GM23248 (cell line): ENCODE measurements around the gene GOLGA6L2. TPM values are rescaled to one million over a fixed set of nuclear protein-coding genes. Genes with fewer than 3 reads are reported as not detected.

Source experiments
- DNase-seq: peaks from one replicate; pipeline ENCODE4 v3.0.0-alpha.2; 2015
- H2AFZ ChIP-seq: fragments of 200-600 bp; sonication (generic); 2 replicates; pipeline ENCODE4 v1.6.1; 2016; ENCODE audit warnings: antibody characterized with exemption
- H3F3A ChIP-seq: fragments of 200-600 bp; sonication (generic); 2 replicates; pipeline ENCODE4 v1.6.1; 2016; ENCODE audit warnings: mild to moderate bottlenecking, antibody characterized with exemption, mixed run types; ENCODE audit not compliant: insufficient read depth
- H3K27ac ChIP-seq: fragments of 200-600 bp; sonication (generic); 2 replicates; pipeline ENCODE4 v1.5.1; 2016; ENCODE audit warnings: mild to moderate bottlenecking
- H3K27me3 ChIP-seq: fragments of 200-600 bp; sonication (generic); replicated peaks from 2 replicates; pipeline ENCODE4 v1.6.1; 2016; ENCODE audit warnings: mild to moderate bottlenecking; ENCODE audit not compliant: insufficient read depth
- H3K36me3 ChIP-seq: fragments of 200-600 bp; sonication (generic); 2 replicates; pipeline ENCODE4 v1.6.1; 2016; ENCODE audit warnings: low read depth, mild to moderate bottlenecking
- H3K4me1 ChIP-seq: fragments of 200-600 bp; sonication (generic); 2 replicates; pipeline ENCODE4 v1.6.1; 2016; ENCODE audit warnings: mild to moderate bottlenecking; ENCODE audit not compliant: insufficient read depth
- H3K4me2 ChIP-seq: fragments of 200-600 bp; sonication (generic); one replicate; pipeline ENCODE4 v1.6.1; 2016; ENCODE audit warnings: mild to moderate bottlenecking; ENCODE audit not compliant: unreplicated experiment
- H3K4me3 ChIP-seq: fragments of 200-600 bp; sonication (generic); 2 replicates; pipeline ENCODE4 v1.5.1; 2016; ENCODE audit warnings: mild to moderate bottlenecking
- H3K79me2 ChIP-seq: fragments of 200-600 bp; sonication (generic); 2 replicates; pipeline ENCODE4 v1.6.1; 2016; ENCODE audit warnings: mild to moderate bottlenecking; ENCODE audit not compliant: insufficient read depth
- H3K9ac ChIP-seq: fragments of 200-600 bp; sonication (generic); 2 replicates; pipeline ENCODE4 v1.6.1; 2016; ENCODE audit warnings: mild to moderate bottlenecking
- H3K9me2 ChIP-seq: fragments of 200-600 bp; sonication (generic); 2 replicates; pipeline ENCODE4 v1.6.1; 2016; ENCODE audit warnings: mixed run types, mild to moderate bottlenecking, moderate library complexity; ENCODE audit not compliant: insufficient read depth
- H3K9me3 ChIP-seq: fragments of 200-600 bp; sonication (generic); one replicate; pipeline ENCODE4 v1.6.1; 2017; ENCODE audit warnings: low read depth
- H4K20me1 ChIP-seq: fragments of 200-600 bp; sonication (generic); 2 replicates; pipeline ENCODE4 v1.6.0; 2016; ENCODE audit not compliant: insufficient read depth
- EZH2 ChIP-seq: fragments of 200-600 bp; sonication (generic); IDR thresholded peaks from 2 replicates; pipeline ENCODE4 v1.6.1; 2018; ENCODE audit warnings: antibody characterized with exemption, mild to moderate bottlenecking; ENCODE audit not compliant: insufficient read depth, poor library complexity, severe bottlenecking
- EZH2phosphoT487 ChIP-seq: fragments of 200-600 bp; sonication (generic); IDR thresholded peaks from 2 replicates; pipeline ENCODE4 v1.6.1; 2018; ENCODE audit warnings: antibody characterized with exemption, moderate library complexity, mild to moderate bottlenecking, low read depth; ENCODE audit not compliant: insufficient read depth
- WGBS, 2 experiments: methylation state at CpG; one replicate each; pipeline ENCODE4 v1.1.6; 2015 to 2017; ENCODE audit warnings: low lambda C conversion rate in 2 of 2, low coverage in 1 of 2; ENCODE audit errors: missing lambda C conversion rate in 2 of 2; 5-methylcytosine and 5-hydroxymethylcytosine counted together
- in situ Hi-C: fragments of 300-500 bp; cut with MboI; formaldehyde crosslinking; loops from 2 replicates; pipeline ENCODE4 v1.15.0; 2020
- polyA plus RNA-seq: library from polyadenylated mRNA; unstranded; fragments of >200 nt; fragmentation: Nextera tagmentation; extraction: Ambion mirVana; gene quantifications from 2 replicates; pipeline ENCODE4 v1.2.1, GENCODE V29; 2016
- total RNA-seq: library from RNA; depleted of rRNA; stranded (reverse); fragments of >200 nt; shearing (Covaris generic); gene quantifications from 2 replicates; pipeline ENCODE4 v1.2.3, GENCODE V29; 2014

Gene GOLGA6L2
- total and polyA plus RNA-seq, 2 experiments from 2014 or later, result not detected

DNA sequence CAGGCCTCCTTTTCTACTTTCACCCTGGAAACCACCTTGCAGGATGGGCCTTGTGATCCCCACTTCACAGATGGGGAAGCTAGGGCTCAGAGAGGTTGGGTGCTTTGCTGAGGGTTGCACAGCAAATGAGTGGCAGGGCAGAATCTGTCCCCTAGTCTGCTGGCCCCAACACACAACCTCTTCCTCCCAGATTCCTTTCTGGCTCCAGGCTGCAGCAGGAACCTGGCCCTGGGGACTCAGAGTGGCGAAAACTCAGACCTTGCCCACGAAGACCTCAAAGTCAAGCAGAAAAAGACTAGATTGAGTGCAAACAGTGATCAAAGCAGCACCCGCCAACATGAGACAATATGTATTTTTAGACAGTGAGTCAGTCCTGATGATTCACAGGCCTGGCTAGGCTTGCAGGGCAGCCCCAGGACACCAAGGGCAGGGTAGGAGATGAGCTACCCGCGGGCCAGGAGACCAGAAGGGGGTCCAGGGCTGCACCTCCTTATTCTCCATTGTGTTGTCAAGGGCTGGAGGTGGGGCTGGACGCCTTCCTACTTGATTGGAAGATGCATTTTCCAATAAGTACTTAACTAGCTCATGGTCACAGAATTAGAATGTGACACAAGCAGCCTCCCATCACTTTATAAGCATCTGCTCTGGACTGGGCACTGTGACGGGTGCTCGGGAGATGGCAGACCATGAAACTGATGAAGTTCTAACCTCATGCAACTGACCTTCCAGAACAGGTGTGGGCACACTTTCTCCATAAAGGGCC is 23.9 kb downstream of the GOLGA6L2 start:
- Histone ChIP-seq H3K4me2 (no peak overlapping the region), H3K27me3 (no peaks in the 10 kb centered on the region), H3K79me2 (no peaks in the 10 kb centered on the region), H2AFZ (no peak overlapping the region), H3K9ac (no peak overlapping the region), H3K27ac (no peak overlapping the region), H3K9me2 (no peaks in the 10 kb centered on the region), H3F3A (no peaks in the 10 kb centered on the region), H3K4me3 (no peak overlapping the region), H3K9me3 (no peaks in the 10 kb centered on the region), H4K20me1 (no peaks in the 10 kb centered on the region), H3K36me3 (no peaks in the 10 kb centered on the region), H3K4me1 (peaks cover 6% of the 10 kb centered on the region; the same call in 1 of the 2 replicates)
- in situ Hi-C loops, result no loop called here
- WGBS, 2 experiments, result 20 to 24% methylated on average over 8 of the region's 8 CpGs
- TF ChIP-seq EZH2 (no peak), EZH2phosphoT487 (no peak)
- DNase-seq, result peak; percentile 28

DNA sequence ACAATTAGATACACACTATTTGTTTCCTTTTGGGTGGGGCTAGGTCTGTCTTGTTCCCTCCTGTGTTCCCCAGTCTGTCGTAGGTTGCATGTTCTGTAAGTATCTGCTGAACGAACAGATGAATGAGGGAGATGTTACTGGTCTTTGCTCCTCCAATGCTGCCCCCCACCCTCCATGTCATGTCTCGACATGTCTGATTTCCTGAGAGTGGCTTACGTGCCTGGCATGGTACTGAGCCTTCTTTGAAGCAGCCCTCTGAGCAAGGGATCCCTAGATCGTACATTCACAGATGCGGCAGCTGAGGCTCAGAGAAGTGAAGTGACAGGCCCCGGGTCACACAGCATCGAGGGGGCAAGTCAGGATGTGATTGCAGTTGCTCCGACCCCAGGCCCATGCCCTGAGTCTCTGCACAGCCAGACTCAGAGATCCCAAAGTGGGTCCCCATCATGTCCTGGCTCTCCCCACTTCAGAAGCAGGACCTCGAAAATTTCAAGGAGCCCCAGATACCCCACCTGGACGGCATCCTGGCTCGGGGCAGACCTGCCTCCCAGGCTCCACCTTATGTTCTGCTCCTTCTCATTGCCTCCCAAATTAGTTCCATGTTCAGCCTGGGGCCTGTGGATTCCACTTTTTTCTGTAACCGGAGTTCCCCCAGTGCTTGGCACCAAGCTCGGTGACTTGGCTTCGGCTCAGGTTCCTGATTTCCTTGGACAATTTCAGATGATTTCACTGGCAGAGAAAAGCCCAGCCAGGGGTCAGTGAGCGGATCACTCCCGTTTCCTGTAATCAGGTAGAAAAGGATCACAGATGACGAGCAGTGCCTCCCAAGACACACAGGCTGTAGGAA is 24.7 kb downstream of the GOLGA6L2 start:
- Histone ChIP-seq H3K4me2 (no peak overlapping the region), H3K79me2 (no peaks in the 10 kb centered on the region), H2AFZ (no peak overlapping the region), H3K27me3 (no peaks in the 10 kb centered on the region), H3F3A (no peaks in the 10 kb centered on the region), H3K27ac (no peak overlapping the region), H3K9me2 (no peaks in the 10 kb centered on the region), H3K4me3 (no peak overlapping the region), H3K36me3 (no peaks in the 10 kb centered on the region), H3K4me1 (peaks cover 6% of the 10 kb centered on the region; the same call in 1 of the 2 replicates), H3K9me3 (no peaks in the 10 kb centered on the region), H3K9ac (no peak overlapping the region), H4K20me1 (no peaks in the 10 kb centered on the region)
- TF ChIP-seq EZH2phosphoT487, result no peak
- no peak for TF ChIP-seq EZH2
- no peak for DNase-seq
- in situ Hi-C loops, result no loop called here
- WGBS, 2 experiments, result 56 to 60% methylated on average over 18 of the region's 18 CpGs

DNA sequence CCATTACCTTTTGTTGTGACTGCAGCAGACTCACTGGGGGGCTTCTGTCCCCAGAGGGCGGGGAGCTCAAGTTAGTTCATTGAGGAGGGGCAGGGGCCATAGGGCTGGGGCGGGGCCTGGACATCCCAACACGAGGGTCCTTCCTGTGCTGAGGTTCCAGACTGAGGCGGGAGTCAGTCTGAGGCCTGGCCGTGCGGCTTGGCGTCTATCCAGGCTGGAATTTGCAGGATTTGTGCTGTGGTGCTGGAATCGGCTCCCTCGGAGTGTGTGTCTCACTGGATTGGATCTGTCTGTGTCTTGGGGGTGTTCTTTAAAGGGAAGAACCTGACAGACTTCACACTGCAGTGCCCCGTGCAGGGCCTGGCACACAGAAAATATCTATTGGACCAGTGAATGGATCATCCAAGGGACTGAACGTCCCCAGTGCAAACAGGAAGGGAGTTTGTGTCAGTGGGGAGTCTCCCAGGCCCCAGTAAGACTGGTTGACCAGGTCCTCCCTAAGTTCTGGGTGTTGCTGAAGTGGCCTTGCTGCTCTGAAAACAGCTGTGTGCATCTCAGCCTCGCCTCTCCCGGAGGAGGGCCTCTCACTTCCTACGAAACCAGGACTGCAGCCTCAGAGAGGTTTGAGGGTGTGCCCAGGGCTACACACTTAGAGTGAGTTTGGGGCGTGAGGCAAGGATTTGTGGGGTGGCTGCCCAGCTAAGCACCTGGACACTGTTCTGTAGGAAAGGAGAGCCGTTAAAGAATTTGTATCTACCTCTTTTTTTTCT is 26.1 kb downstream of the GOLGA6L2 start:
- Histone ChIP-seq H2AFZ (no peak overlapping the region), H3K9ac (no peak overlapping the region), H3K4me1 (peaks cover 6% of the 10 kb centered on the region; the same call in 1 of the 2 replicates), H3K27ac (no peak overlapping the region), H3K4me2 (no peak overlapping the region), H3K9me3 (no peaks in the 10 kb centered on the region), H3K27me3 (no peaks in the 10 kb centered on the region), H4K20me1 (no peaks in the 10 kb centered on the region), H3K4me3 (no peak overlapping the region), H3F3A (no peaks in the 10 kb centered on the region), H3K9me2 (no peaks in the 10 kb centered on the region), H3K79me2 (no peaks in the 10 kb centered on the region), H3K36me3 (no peaks in the 10 kb centered on the region)
- no peak for DNase-seq
- no peak for TF ChIP-seq EZH2phosphoT487
- no peak for TF ChIP-seq EZH2
- in situ Hi-C loops, result no loop called here
- 32 to 39% methylated on average over 15 to 16 of the region's 16 CpGs for WGBS, 2 experiments
